Astrocyte of the hippocampus (primary cell): Measurements from ENCODE around the gene VPS9D1.
A peak's percentile ranks its signal among the peaks of the same experiment; 100 is the strongest.

Experiments
- DNase-seq: peaks from one replicate; pipeline ENCODE4 v3.0.0; 2011; ENCODE audit warnings: low read depth, low spot score

Gene VPS9D1

GRCh38 chr16:89720813-89721545, at the start of gene VPS9D1, which contains the start of gene ZNF276:
VPS9D1 (minus strand) TSS chr16:89720898; CDS start chr16:89720861, 37 bp downstream.
ZNF276 (plus strand) TSS chr16:89721537; CDS start chr16:89721641, 104 bp downstream.
- peak; percentile 92 for DNase-seq

GRCh38 chr16:89770367-89770766, 49.7 kb upstream of the VPS9D1 start:
- DNase-seq, result no peak

- no peak for DNase-seq
Measured at GRCh38 chr16:89765292-89765830, 44.7 kb upstream of the VPS9D1 start.

GRCh38 chr16:89764711-89765201, 44.1 kb upstream of the VPS9D1 start:
- no peak for DNase-seq

GRCh38 chr16:89761304-89761922, 40.7 kb upstream of the VPS9D1 start:
- no peak for DNase-seq

GRCh38 chr16:89759746-89760340, 39.1 kb upstream of the VPS9D1 start:
- DNase-seq, result no peak

- DNase-seq, result no peak
Measured at GRCh38 chr16:89749637-89750036, 28.9 kb upstream of the VPS9D1 start.

- DNase-seq, result no peak
Measured at GRCh38 chr16:89748921-89749320, 28.2 kb upstream of the VPS9D1 start.

- no peak for DNase-seq
Measured at GRCh38 chr16:89748076-89748475, 27.4 kb upstream of the VPS9D1 start.

- no peak for DNase-seq
Measured at GRCh38 chr16:89746043-89746442, 25.3 kb upstream of the VPS9D1 start.

GRCh38 chr16:89744813-89745212, 24.1 kb upstream of the VPS9D1 start:
- DNase-seq, result no peak

- peak; percentile 19 for DNase-seq
Measured at GRCh38 chr16:89742948-89743347, 22.2 kb upstream of the VPS9D1 start.

GRCh38 chr16:89741342-89742014, 20.8 kb upstream of the VPS9D1 start:
- no peak for DNase-seq

- DNase-seq, result no peak
Measured at GRCh38 chr16:89739383-89739782, 18.7 kb upstream of the VPS9D1 start.

- DNase-seq, result no peak
Measured at GRCh38 chr16:89738538-89739317, 18.0 kb upstream of the VPS9D1 start.

- no peak for DNase-seq
Measured at GRCh38 chr16:89738072-89738377, 17.3 kb upstream of the VPS9D1 start.

- no peak for DNase-seq
Measured at GRCh38 chr16:89737341-89738071, 16.8 kb upstream of the VPS9D1 start.

- no peak for DNase-seq
Measured at GRCh38 chr16:89736554-89736953, 15.9 kb upstream of the VPS9D1 start.

GRCh38 chr16:89733792-89734191, 13.1 kb upstream of the VPS9D1 start:
- DNase-seq, result no peak

GRCh38 chr16:89733322-89733721, 12.6 kb upstream of the VPS9D1 start:
- DNase-seq, result no peak

GRCh38 chr16:89732918-89733242, 12.2 kb upstream of the VPS9D1 start:
- no peak for DNase-seq
